Gastroesophageal sphincter (tissue), 4 donors: ENCODE results near the gene NRF1. TPM values are rescaled to one million over a fixed set of nuclear protein-coding genes. Genes with fewer than 3 reads are reported as not detected.
"Not testable (repeated sequence)": the region's sequence is repeated elsewhere in the genome, so short reads cannot be mapped to it uniquely, and the experiment has no call there.

Experiments
- ATAC-seq: fragments of 150-250 bp; one replicate; pipeline ENCODE4 v1.9.1; 2016; ENCODE audit warnings: mild to moderate bottlenecking, moderate library complexity
- H3K27ac ChIP-seq, 4 donors: fragments of 200-600 bp; sonication (generic) in 3 of 4; 1 replicate in 3 of 4; 2 replicates in 1 of 4; pipeline ENCODE4 v1.5.1; 2016 to 2019
- H3K27me3 ChIP-seq: fragments of 200-600 bp; sonication (generic); one replicate; pipeline ENCODE4 v1.5.1; 2019
- H3K36me3 ChIP-seq, 2 donors: fragments of 200-600 bp; sonication (generic); one replicate each; pipeline ENCODE4 v1.5.1; 2019; ENCODE audit warnings: control low read depth in 1 of 2
- H3K4me1 ChIP-seq, 3 donors: fragments of 200-600 bp; sonication (generic); 1 replicate in 2 of 3; 2 replicates in 1 of 3; pipeline ENCODE4 v1.5.1; 2016 to 2019; ENCODE audit warnings: control low read depth in 2 of 3
- H3K4me3 ChIP-seq, 2 donors: fragments of 200-600 bp; sonication (generic); one replicate each; pipeline ENCODE4 v1.5.1; 2019; ENCODE audit warnings: mild to moderate bottlenecking in 1 of 2, moderate library complexity in 1 of 2
- H3K9me3 ChIP-seq, 3 donors: fragments of 200-600 bp; sonication (generic); one replicate each; pipeline ENCODE4 v1.5.1; 2017 to 2019; ENCODE audit warnings: control low read depth in 2 of 3
- EP300 ChIP-seq: sonication (generic); formaldehyde crosslinking; IDR thresholded peaks from one replicate; pipeline ENCODE4 v1.6.1; 2017; ENCODE audit warnings: antibody characterized with exemption, mild to moderate bottlenecking
- POLR2A ChIP-seq, 2 donors: fragments of 450-650 bp; IDR thresholded peaks; one replicate each; pipeline ENCODE4 v1.6.1; 2017; ENCODE audit warnings: antibody characterized with exemption in 2 of 2, mild to moderate bottlenecking in 2 of 2, moderate library complexity in 1 of 2
- POLR2AphosphoS5 ChIP-seq: sonication (generic); formaldehyde crosslinking; IDR thresholded peaks from one replicate; pipeline ENCODE4 v1.6.1; 2017; ENCODE audit warnings: antibody characterized with exemption
- WGBS, 2 donors: methylation state at CpG; one replicate each; pipeline ENCODE4 v1.1.5; 2018; ENCODE audit warnings: low coverage in 1 of 2; 5-methylcytosine and 5-hydroxymethylcytosine counted together
- total RNA-seq, 4 donors: library from RNA; depleted of rRNA; stranded (reverse); fragments of >200 nt; gene quantifications; one replicate each; pipeline ENCODE4 v1.1.0, GENCODE V29; 2016
- TF ChIP-seq, protein P1 (sequence below), 4 experiments: fragments of 200-600 bp in 2 of 4; fragments of 450-650 bp in 2 of 4; sonication (generic) in 1 of 4; IDR thresholded peaks; one replicate each; pipeline ENCODE4 v1.5.1; 2017 to 2019; ENCODE audit warnings: antibody characterized with exemption in 4 of 4, mild to moderate bottlenecking in 2 of 4, moderate library complexity in 2 of 4

The NRF1 gene
- total RNA-seq, 4 donors from 2014 or later: 7.8 to 20.5 (median 17.0) TPM

GRCh38 chr7:129793506-129794310 is 182.2 kb downstream of the NRF1 start:
- no peak overlapping the region for H3K27ac ChIP-seq
- H3K4me3 ChIP-seq: no peak overlapping the region
- no peaks in the 10 kb centered on the region for H3K36me3 ChIP-seq
- peaks cover 32% of the 10 kb centered on the region for H3K27me3 ChIP-seq
- WGBS, 2 donors: 69 to 73% methylated on average over 2 to 5 of the region's 9 CpGs
- TF ChIP-seq, protein P1, sequence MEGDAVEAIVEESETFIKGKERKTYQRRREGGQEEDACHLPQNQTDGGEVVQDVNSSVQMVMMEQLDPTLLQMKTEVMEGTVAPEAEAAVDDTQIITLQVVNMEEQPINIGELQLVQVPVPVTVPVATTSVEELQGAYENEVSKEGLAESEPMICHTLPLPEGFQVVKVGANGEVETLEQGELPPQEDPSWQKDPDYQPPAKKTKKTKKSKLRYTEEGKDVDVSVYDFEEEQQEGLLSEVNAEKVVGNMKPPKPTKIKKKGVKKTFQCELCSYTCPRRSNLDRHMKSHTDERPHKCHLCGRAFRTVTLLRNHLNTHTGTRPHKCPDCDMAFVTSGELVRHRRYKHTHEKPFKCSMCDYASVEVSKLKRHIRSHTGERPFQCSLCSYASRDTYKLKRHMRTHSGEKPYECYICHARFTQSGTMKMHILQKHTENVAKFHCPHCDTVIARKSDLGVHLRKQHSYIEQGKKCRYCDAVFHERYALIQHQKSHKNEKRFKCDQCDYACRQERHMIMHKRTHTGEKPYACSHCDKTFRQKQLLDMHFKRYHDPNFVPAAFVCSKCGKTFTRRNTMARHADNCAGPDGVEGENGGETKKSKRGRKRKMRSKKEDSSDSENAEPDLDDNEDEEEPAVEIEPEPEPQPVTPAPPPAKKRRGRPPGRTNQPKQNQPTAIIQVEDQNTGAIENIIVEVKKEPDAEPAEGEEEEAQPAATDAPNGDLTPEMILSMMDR (IDR thresholded peaks at IDR 0.05): no peak
- TF ChIP-seq POLR2A (IDR thresholded peaks at IDR 0.05) (no peak), POLR2AphosphoS5 (no peak), EP300 (no peak)
- no peaks in the 10 kb centered on the region for H3K4me1 ChIP-seq
- H3K9me3 ChIP-seq: no peaks in the 10 kb centered on the region
- no peak for ATAC-seq

DNA sequence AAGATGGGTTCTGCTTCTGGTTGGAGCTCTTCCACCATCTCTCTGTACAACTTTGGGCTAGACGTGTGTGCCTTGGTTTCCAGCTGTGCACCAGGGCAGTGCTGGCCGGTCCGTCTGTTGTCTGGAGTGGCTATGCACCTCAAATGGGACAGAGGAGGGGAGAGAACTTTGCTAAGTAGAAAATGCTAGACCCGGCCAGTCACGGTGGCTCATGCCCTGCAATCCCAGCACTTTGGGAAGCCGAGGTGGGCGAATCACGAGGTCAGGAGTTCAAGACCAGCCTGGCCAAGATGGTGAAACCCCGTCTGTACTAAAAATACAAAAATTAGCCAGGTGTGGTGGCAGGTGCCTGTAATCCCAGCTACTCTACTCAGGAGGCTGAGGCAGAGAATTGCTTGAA is 182.9 kb downstream of the NRF1 start:
- 94% methylated on average over 6 of the region's 9 CpGs; no CpG with 5 or more reads in 1 of the 2 donors for WGBS, 2 donors
- not testable (repeated sequence) for H3K9me3 ChIP-seq, ATAC-seq, H3K4me1 ChIP-seq, H3K4me3 ChIP-seq, H3K27ac ChIP-seq, H3K36me3 ChIP-seq
- H3K27me3 ChIP-seq: peaks cover 32% of the 10 kb centered on the region

DNA sequence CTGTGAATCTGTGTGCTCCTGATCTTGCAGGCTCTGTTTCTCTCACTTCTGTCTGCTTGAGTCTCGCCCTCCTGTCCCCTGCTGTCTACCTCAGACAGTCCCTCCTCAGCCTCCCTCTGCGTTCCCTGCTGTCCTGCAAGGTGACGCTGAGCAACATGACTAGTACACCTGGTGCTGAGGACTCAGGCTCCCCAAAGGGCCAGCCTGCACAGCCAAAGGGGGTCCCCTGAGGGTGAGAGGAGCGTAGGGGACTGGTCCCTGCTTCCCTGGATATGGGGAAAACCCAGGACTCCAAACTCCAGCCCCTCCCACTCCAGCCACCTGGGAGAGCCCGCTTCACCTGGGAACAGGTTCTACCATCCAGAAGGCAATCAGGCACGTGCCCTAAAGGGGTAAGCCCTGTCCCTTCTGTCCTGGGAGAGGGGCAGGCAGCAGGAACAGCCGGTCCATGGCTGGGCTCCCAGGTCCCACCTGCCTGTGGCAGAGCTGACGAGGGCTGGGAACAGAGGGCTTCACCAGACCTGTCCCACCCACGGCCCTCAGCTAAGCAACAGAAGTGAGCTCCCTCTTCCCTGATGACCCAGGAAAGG is 184.8 kb downstream of the NRF1 start:
- Histone ChIP-seq H3K36me3 (no peaks in the 10 kb centered on the region), H3K4me3 (no peak overlapping the region), H3K9me3 (no peaks in the 10 kb centered on the region), H3K27ac (no peak overlapping the region), H3K4me1 (no peaks in the 10 kb centered on the region), H3K27me3 (peaks cover 28% of the 10 kb centered on the region)
- ATAC-seq: no peak
- 75 to 100% methylated on average over 1 to 2 of the region's 9 CpGs for WGBS, 2 donors
- TF ChIP-seq, protein P1 (IDR thresholded peaks at IDR 0.05): no peak
- no peak for TF ChIP-seq POLR2AphosphoS5
- no peak for TF ChIP-seq POLR2A (IDR thresholded peaks at IDR 0.05)
- TF ChIP-seq EP300: no peak

DNA sequence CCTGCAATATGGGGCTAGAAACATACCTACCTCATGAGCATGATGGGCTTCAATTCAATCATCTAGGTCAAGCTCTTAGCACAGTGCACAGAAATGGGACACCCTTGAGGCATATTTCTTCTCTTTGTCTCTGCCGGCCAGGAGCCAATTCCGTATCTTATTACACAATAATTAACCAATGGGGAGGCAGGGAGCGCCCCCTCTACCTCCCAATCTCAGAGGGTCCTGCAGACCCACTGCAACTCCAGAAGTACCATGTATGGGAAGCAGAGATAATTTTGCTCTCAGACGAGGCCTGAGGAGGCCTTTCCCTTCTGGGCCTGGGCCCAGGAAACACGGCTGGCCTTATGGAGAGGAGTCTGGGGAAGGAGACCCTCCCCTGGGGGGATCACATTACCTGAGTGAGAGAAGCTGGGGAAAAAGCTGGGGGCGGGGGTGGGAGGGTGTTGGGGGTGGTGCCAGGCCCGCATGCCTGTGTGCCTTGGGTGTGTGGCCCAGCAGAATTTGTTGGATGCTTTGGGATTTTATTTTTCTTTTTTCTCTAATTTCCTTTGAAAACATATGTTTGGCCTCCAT is 185.8 kb downstream of the NRF1 start:
- no peaks in the 10 kb centered on the region for H3K4me1 ChIP-seq
- H3K9me3 ChIP-seq: no peaks in the 10 kb centered on the region
- peak overlapping the region in 1 of 4 donors; percentile 35 for H3K27ac ChIP-seq
- ATAC-seq: no peak
- TF ChIP-seq POLR2A (IDR thresholded peaks at IDR 0.05) (no peak), POLR2AphosphoS5 (no peak), EP300 (no peak)
- TF ChIP-seq, protein P1 (IDR thresholded peaks at IDR 0.05): no peak
- H3K36me3 ChIP-seq: no peaks in the 10 kb centered on the region
- peaks cover 39% of the 10 kb centered on the region for H3K27me3 ChIP-seq
- 30 to 84% methylated on average over 2 to 3 of the region's 7 CpGs for WGBS, 2 donors
- H3K4me3 ChIP-seq: no peak overlapping the region

DNA sequence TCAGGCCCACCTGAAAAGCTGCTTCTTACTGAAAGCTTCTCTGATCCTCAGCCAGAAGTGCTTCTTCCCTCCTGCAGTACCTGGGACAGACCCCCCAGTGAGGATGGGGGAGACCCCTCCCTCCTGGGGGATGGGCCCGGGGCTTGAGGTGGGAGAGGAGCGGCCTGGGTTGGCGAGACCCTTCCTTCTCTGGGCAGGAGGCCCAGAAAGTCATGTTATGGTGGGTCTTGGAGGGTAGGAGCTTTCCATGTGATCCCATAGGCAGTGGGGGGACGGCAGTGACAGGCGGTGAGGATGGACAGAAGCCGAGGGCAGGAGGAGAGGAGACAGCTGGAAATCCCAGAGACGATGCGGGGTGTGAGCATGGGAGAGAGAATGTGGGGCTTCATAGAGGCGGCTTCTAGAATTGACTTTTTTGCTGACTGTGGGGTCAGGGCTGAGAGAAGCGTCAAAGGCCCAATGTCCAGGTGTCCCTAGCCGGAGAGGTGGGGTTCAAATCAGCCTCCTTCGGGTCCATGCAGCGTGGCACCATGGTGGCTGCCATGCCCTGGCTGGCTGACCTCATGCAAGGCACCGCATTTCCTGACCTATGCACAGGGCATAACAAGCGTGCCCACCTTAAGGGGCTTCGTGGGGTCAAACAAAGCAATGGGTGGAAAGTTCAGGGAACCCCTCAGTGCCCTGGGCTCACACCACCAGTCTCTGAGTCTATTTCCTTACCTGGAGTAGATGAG is 187.3 kb downstream of the NRF1 start:
- H3K27me3 ChIP-seq: peaks cover 42% of the 10 kb centered on the region
- H3K9me3 ChIP-seq: no peaks in the 10 kb centered on the region
- no peak for TF ChIP-seq POLR2AphosphoS5
- TF ChIP-seq, protein P1 (IDR thresholded peaks at IDR 0.05): no peak
- no peak for TF ChIP-seq EP300
- no peak for TF ChIP-seq POLR2A (IDR thresholded peaks at IDR 0.05)
- H3K4me1 ChIP-seq: no peaks in the 10 kb centered on the region
- H3K36me3 ChIP-seq: no peaks in the 10 kb centered on the region
- H3K4me3 ChIP-seq: no peak overlapping the region
- no peak for ATAC-seq
- H3K27ac ChIP-seq: no peak overlapping the region
- WGBS, 2 donors: 93% methylated on average over 3 of the region's 16 CpGs; no CpG with 5 or more reads in 1 of the 2 donors
